PC-3 (cell line): ENCODE measurements around the gene IFNA8.

Source experiments
- CTCF ChIP-seq: fragments of 300-600 bp; sonication (generic); conservative IDR thresholded peaks from 2 replicates; pipeline ENCODE4 v1.5.1; 2017; ENCODE audit warnings: antibody characterized with exemption, low read depth, mild to moderate bottlenecking, low read length
- EZH2 ChIP-seq: fragments of 300-600 bp; sonication (generic); IDR thresholded peaks from one replicate; pipeline ENCODE4 v1.6.1; 2017; ENCODE audit warnings: antibody characterized with exemption, mild to moderate bottlenecking, low read length; ENCODE audit not compliant: unreplicated experiment

GRCh38 chr9:21383627-21384026 is 25.3 kb upstream of the IFNA8 start:
- no peak for TF ChIP-seq CTCF
- no peak for TF ChIP-seq EZH2
